ENCODE measurements around the gene CLEC2D. TPM values are rescaled to one million over a fixed set of nuclear protein-coding genes. Genes with fewer than 3 reads are reported as not detected.
A peak's percentile ranks its signal among the peaks of the same experiment; 100 is the strongest.

Gene CLEC2D
- total and polyA plus RNA-seq, 10 of the 15 experiments (the other 5 are each of a cell fraction or from before 2014, with no cell fraction given) = 4.6 to 29.8 (median 16.0) TPM

DNA sequence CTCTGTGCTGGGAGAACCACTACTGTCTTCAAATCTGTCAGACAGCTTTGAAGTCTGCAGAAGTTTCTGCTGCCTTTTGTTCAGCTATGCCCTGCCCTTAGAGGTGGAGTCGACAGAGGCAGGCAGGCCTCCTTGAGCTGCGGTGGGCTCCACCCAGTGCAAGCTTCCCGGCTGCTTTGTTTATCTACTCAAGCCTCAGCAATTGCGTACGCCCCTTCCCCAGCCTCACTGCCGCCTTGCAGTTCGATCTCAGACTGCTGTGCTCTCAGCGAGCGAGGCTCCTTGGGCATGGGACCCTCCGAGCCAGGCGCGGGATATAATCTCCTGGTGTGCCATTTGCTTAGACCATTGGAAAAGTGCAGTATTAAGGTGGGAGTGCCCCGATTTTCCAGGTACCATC, 36.7 kb upstream of the CLEC2D start (continued):
- TF ChIP-seq, protein P1, sequence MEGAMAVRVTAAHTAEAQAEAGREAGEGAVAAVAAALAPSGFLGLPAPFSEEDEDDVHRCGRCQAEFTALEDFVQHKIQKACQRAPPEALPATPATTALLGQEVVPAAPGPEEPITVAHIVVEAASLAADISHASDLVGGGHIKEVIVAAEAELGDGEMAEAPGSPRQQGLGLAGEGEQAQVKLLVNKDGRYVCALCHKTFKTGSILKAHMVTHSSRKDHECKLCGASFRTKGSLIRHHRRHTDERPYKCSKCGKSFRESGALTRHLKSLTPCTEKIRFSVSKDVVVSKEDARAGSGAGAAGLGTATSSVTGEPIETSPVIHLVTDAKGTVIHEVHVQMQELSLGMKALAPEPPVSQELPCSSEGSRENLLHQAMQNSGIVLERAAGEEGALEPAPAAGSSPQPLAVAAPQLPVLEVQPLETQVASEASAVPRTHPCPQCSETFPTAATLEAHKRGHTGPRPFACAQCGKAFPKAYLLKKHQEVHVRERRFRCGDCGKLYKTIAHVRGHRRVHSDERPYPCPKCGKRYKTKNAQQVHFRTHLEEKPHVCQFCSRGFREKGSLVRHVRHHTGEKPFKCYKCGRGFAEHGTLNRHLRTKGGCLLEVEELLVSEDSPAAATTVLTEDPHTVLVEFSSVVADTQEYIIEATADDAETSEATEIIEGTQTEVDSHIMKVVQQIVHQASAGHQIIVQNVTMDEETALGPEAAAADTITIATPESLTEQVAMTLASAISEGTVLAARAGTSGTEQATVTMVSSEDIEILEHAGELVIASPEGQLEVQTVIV (IDR thresholded peaks at IDR 0.05; ENCODE audit: borderline replicate concordance, partially characterized antibody) = no peak
- TF ChIP-seq SUZ12 (IDR thresholded peaks at IDR 0.05; ENCODE audit: unreplicated experiment) (no peak), JUND (IDR thresholded peaks at IDR 0.05; ENCODE audit: low read depth, low read length) (no peak), ZSCAN29 (IDR thresholded peaks at IDR 0.05) (no peak)

DNA sequence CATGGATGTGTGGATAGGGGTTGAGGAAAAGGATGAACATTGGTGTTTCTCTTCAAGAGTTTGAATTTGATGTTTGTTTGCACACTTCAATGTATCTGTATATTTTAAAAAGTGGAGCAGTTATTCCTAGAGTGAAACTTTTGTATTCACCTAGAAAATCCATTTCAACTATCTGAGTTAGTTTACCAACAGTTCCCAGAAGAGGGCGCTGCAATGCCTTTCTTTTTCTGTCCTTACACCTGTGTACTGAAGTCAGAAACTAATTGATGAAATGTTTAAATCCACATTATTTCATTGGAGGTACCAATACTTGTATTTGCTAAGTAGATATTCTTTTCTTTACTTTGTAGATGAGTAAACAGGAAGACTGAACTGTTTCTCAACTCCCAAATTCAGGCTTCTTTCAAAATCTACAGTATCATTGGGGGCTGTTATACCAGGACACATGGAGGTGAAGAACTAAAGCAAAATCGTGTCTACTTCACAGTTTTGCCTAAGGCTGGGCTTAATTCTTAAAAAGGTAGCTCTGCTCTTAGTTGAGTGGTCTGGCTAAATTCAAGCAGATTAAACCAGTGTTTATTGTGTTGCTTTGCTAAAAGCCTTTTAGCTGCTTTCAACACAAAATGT, 35.2 kb upstream of the CLEC2D start:
- Histone ChIP-seq H3K27me3 (replicated peaks in 1 of 2; ENCODE audit: control insufficient read depth in 2 of 2, insufficient read depth in 2 of 2, low read length in 1 of 2) (no peaks in the 10 kb centered on the region), H3K9me3 (replicated peaks; ENCODE audit: control insufficient read depth, insufficient read depth, low read length) (no peaks in the 10 kb centered on the region; the same call in 2 of the 3 replicates), H4K20me1 (ENCODE audit: control insufficient read depth, insufficient read depth) (no peaks in the 10 kb centered on the region), H3K36me3 (ENCODE audit: control insufficient read depth in 2 of 2, insufficient read depth in 2 of 2, low read length in 1 of 2) (no peaks in the 10 kb centered on the region), H3K9ac (ENCODE audit: control insufficient read depth, insufficient read depth, low read length) (no peak overlapping the region), H2AFZ (ENCODE audit: control insufficient read depth, low read depth, low read length) (peak overlapping the region; percentile 21), H3K4me3 (no peak overlapping the region), H3K27ac (ENCODE audit: control insufficient read depth, insufficient read depth) (no peak overlapping the region), H3K79me2 (ENCODE audit: control insufficient read depth, insufficient read depth, low read length) (no peaks in the 10 kb centered on the region; the same call in 1 of the 2 replicates), H3K4me2 (ENCODE audit: control insufficient read depth, insufficient read depth) (0 out of 2 replicates have a peak overlapping the region, but pooled peaks have one; percentile 22), H3K4me1 (ENCODE audit: control insufficient read depth, insufficient read depth, low read length) (peaks cover 15% of the 10 kb centered on the region; the same call in 1 of the 2 replicates)
- CTCF ChIA-PET = interaction anchor here (0.6 to 11.5 kb wide), 20 partner anchors 9 to 303 kb away, joined by 3 to 159 read pairs (median 4); no protein-coding TSS in a partner anchor
- intact Hi-C loops (cut with micrococcal nuclease; ENCODE audit: unreplicated experiment) = loop anchor here (1.0 to 5.0 kb wide), 3 partner anchors 74 to 303 kb away; no protein-coding TSS in a partner anchor
- TF ChIP-seq RAD21 (IDR thresholded peaks at IDR 0.05; ENCODE audit: insufficient read depth, low read depth, low read length) (peak; percentile 91), SMC3 (IDR thresholded peaks at IDR 0.05; ENCODE audit: borderline replicate concordance, low read length) (peak; percentile 81; the same call in 1 of the 2 replicates), MYB (IDR thresholded peaks at IDR 0.05; ENCODE audit: borderline replicate concordance, low read depth, low read length) (no peak), HDGF (IDR thresholded peaks at IDR 0.05) (no peak), MTA3 (IDR thresholded peaks at IDR 0.05; ENCODE audit: borderline replicate concordance, low read length) (no peak), YY1 (IDR thresholded peaks at IDR 0.05; ENCODE audit: low read depth, low read length) (no peak), FOXM1 (IDR thresholded peaks at IDR 0.05; ENCODE audit: low read depth, low read length) (0 out of 2 replicates have a peak, but pooled peaks have one; percentile 34)
- TF ChIP-seq, protein P2, sequence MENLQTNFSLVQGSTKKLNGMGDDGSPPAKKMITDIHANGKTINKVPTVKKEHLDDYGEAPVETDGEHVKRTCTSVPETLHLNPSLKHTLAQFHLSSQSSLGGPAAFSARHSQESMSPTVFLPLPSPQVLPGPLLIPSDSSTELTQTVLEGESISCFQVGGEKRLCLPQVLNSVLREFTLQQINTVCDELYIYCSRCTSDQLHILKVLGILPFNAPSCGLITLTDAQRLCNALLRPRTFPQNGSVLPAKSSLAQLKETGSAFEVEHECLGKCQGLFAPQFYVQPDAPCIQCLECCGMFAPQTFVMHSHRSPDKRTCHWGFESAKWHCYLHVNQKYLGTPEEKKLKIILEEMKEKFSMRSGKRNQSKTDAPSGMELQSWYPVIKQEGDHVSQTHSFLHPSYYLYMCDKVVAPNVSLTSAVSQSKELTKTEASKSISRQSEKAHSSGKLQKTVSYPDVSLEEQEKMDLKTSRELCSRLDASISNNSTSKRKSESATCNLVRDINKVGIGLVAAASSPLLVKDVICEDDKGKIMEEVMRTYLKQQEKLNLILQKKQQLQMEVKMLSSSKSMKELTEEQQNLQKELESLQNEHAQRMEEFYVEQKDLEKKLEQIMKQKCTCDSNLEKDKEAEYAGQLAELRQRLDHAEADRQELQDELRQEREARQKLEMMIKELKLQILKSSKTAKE (IDR thresholded peaks at IDR 0.05; ENCODE audit: low read depth, poor library complexity, severe bottlenecking) = peak; percentile 47
- TF ChIP-seq, protein P3, sequence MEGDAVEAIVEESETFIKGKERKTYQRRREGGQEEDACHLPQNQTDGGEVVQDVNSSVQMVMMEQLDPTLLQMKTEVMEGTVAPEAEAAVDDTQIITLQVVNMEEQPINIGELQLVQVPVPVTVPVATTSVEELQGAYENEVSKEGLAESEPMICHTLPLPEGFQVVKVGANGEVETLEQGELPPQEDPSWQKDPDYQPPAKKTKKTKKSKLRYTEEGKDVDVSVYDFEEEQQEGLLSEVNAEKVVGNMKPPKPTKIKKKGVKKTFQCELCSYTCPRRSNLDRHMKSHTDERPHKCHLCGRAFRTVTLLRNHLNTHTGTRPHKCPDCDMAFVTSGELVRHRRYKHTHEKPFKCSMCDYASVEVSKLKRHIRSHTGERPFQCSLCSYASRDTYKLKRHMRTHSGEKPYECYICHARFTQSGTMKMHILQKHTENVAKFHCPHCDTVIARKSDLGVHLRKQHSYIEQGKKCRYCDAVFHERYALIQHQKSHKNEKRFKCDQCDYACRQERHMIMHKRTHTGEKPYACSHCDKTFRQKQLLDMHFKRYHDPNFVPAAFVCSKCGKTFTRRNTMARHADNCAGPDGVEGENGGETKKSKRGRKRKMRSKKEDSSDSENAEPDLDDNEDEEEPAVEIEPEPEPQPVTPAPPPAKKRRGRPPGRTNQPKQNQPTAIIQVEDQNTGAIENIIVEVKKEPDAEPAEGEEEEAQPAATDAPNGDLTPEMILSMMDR (IDR thresholded peaks at IDR 0.05 in 2 of 3, conservative IDR thresholded peaks at IDR 0.05 in 1 of 3; ENCODE audit: control insufficient read depth in 2 of 3, extremely low read depth in 1 of 3, insufficient read depth in 1 of 3, low read depth in 3 of 3, low read length in 3 of 3) = peak; percentile 52 to 71 (median 61); a peak in 5 of 6 replicates
- POLR2A ChIA-PET = interaction anchor here (0.6 kb wide), 1 partner anchor 1618 kb away, joined by 3 read pairs; no protein-coding TSS in a partner anchor
- peak; percentile 79 for ATAC-seq
- in situ Hi-C loops (cut with MboI) = no loop called here
- RAD21 ChIA-PET (ENCODE audit: unreplicated experiment) = interaction anchor here (0.6 to 3.2 kb wide), 9 partner anchors 74 to 305 kb away, joined by 3 to 32 read pairs (median 4); no protein-coding TSS in a partner anchor
- FAIRE-seq = peak; percentile 92
- 18% methylated on average over 2 of the region's 2 CpGs for WGBS (ENCODE audit: insufficient coverage, insufficient replicate concordance, low lambda C conversion rate, missing lambda C conversion rate)
- BruUV-seq (replicated peaks) = no TSS peak
- SMC1A ChIA-PET (ENCODE audit: uncharacterized antibody, unreplicated experiment) = interaction anchor here (0.9 to 11.3 kb wide), 9 partner anchors 9 to 163 kb away, joined by 3 to 100 read pairs (median 6); no protein-coding TSS in a partner anchor
- no peak for DNase-seq (ENCODE audit: low read depth, low spot score)

Data from GM12878 (cell line).